Uterus (tissue), 2 donors: ENCODE data around the gene SLC35A3.

Experiments
- POLR2A ChIP-seq, 2 donors: fragments of 450-650 bp; IDR thresholded peaks; one replicate each; pipeline ENCODE4 v1.6.1; 2016; ENCODE audit warnings: antibody characterized with exemption in 2 of 2, mild to moderate bottlenecking in 1 of 2, moderate library complexity in 1 of 2
- TF ChIP-seq, protein P1 (sequence below), 4 experiments: fragments of 200-600 bp in 2 of 4; fragments of 450-650 bp in 2 of 4; sonication (generic) in 2 of 4; IDR thresholded peaks; one replicate each; pipeline ENCODE4 v1.5.1; 2016 to 2019; ENCODE audit warnings: antibody characterized with exemption in 4 of 4, mild to moderate bottlenecking in 2 of 4, moderate library complexity in 1 of 4

DNA sequence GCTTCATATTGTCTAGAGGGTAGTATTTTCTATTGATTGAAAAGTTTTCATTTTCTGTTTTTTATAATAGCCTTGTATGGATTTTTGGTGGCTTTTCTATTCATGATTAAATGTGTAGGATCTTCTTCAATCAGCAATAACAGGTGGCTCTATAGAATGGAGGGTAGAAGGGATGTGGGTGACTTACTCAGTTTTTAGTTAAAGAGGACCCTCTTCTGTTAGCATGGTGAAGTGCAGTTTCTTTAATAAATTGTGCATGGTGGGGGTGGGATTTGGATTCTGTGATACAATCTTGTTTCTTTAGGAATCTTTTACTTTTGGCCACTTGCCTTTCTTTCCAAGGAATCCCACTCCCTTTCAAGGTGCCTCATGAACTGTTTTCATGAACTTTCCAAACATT, 64.7 kb downstream of the SLC35A3 start:
- TF ChIP-seq, protein P1, sequence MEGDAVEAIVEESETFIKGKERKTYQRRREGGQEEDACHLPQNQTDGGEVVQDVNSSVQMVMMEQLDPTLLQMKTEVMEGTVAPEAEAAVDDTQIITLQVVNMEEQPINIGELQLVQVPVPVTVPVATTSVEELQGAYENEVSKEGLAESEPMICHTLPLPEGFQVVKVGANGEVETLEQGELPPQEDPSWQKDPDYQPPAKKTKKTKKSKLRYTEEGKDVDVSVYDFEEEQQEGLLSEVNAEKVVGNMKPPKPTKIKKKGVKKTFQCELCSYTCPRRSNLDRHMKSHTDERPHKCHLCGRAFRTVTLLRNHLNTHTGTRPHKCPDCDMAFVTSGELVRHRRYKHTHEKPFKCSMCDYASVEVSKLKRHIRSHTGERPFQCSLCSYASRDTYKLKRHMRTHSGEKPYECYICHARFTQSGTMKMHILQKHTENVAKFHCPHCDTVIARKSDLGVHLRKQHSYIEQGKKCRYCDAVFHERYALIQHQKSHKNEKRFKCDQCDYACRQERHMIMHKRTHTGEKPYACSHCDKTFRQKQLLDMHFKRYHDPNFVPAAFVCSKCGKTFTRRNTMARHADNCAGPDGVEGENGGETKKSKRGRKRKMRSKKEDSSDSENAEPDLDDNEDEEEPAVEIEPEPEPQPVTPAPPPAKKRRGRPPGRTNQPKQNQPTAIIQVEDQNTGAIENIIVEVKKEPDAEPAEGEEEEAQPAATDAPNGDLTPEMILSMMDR (IDR thresholded peaks at IDR 0.05), result no peak
- TF ChIP-seq POLR2A (IDR thresholded peaks at IDR 0.05), result no peak
